H1 (cell line): ENCODE results near the gene RNF208. TPM values are rescaled to one million over a fixed set of nuclear protein-coding genes. Genes with fewer than 3 reads are reported as not detected.

ENCODE experiments used
- CTCF ChIA-PET: fragments of 300-600 bp; sonication (Branson Sonifier 250); formaldehyde crosslinking; loops from one replicate; lab custom pipeline; 2021; ENCODE audit not compliant: partially characterized antibody; lab: Charles Lee
- POLR2A ChIA-PET: fragments of 300-600 bp; sonication (Branson Sonifier 250); formaldehyde crosslinking; loops from one replicate; lab custom pipeline; 2021; ENCODE audit warnings: inconsistent platforms; ENCODE audit not compliant: partially characterized antibody; lab: Charles Lee
- DNase-seq, 2 experiments: peaks; one replicate each; pipeline versions ENCODE4 v3.0.0 to v3.0.0-alpha.2; 2010 to 2022; ENCODE audit warnings: low spot score in 2 of 2, low read depth in 1 of 2, mixed read lengths in 1 of 2
- FAIRE-seq: peaks from 2 replicates; lab custom pipeline; 2011; peaks lifted over from hg19 to GRCh38; lab: Jason Lieb, UNC
- H2AFZ ChIP-seq: 2 replicates; pipeline ENCODE4 v1.8.1; 2012; ENCODE audit warnings: low read length, inconsistent platforms
- H2AK5ac ChIP-seq: 2 replicates; pipeline ENCODE4 v1.6.1; 2013; ENCODE audit warnings: low read depth, low read length
- H2BK120ac ChIP-seq: replicated peaks from 2 replicates; pipeline ENCODE3; 2013; ENCODE audit warnings: low read depth, low read length, inconsistent platforms
- H2BK12ac ChIP-seq: 2 replicates; pipeline ENCODE4 v1.6.1; 2013; ENCODE audit warnings: low read depth, low read length
- H2BK15ac ChIP-seq: 2 replicates; pipeline ENCODE4 v1.6.1; 2013; ENCODE audit warnings: low read length
- H2BK20ac ChIP-seq: 2 replicates; pipeline ENCODE4 v1.6.1; 2013; ENCODE audit warnings: low read length
- H2BK5ac ChIP-seq: 2 replicates; pipeline ENCODE4 v1.6.1; 2013; ENCODE audit warnings: low read depth, low read length
- H3K14ac ChIP-seq: 2 replicates; pipeline ENCODE4 v1.6.1; 2013; ENCODE audit warnings: inconsistent platforms; ENCODE audit not compliant: insufficient read length
- H3K18ac ChIP-seq: 2 replicates; pipeline ENCODE4 v1.6.1; 2013; ENCODE audit warnings: low read length; ENCODE audit errors: extremely low read depth
- H3K23ac ChIP-seq: 2 replicates; pipeline ENCODE4 v1.6.1; 2013; ENCODE audit warnings: inconsistent platforms; ENCODE audit not compliant: insufficient read length
- H3K23me2 ChIP-seq: 2 replicates; pipeline ENCODE4 v1.6.1; 2013; ENCODE audit warnings: low read depth, low read length
- H3K27ac ChIP-seq: 2 replicates; pipeline ENCODE4 v1.6.1; 2011; ENCODE audit warnings: low read depth, low read length, inconsistent platforms
- H3K27me3 ChIP-seq, 4 experiments: replicated peaks in 1 of 4; 1 replicate in 1 of 4; 2 replicates in 3 of 4; pipeline versions ENCODE4 v1.6.1 to v1.8.1; 2011 to 2013; ENCODE audit warnings: low read length in 3 of 4, mild to moderate bottlenecking in 3 of 4, inconsistent platforms in 2 of 4, mixed read lengths in 2 of 4, moderate library complexity in 1 of 4; ENCODE audit not compliant: control insufficient read depth in 3 of 4, insufficient read depth in 3 of 4; ENCODE audit errors: extremely low read depth in 1 of 4
- H3K36me3 ChIP-seq, 4 experiments: 2 replicates each; pipeline versions ENCODE4 v1.6.1 to v1.8.1; 2011 to 2013; ENCODE audit warnings: mild to moderate bottlenecking in 4 of 4, low read length in 3 of 4, moderate library complexity in 2 of 4, control low read depth in 1 of 4, inconsistent platforms in 1 of 4; ENCODE audit not compliant: insufficient read depth in 4 of 4, control insufficient read depth in 2 of 4
- H3K4ac ChIP-seq: replicated peaks from 2 replicates; pipeline ENCODE3; 2013; ENCODE audit warnings: low read length, low read depth, mixed read lengths, inconsistent platforms; ENCODE audit not compliant: insufficient read length
- H3K4me1 ChIP-seq, 4 experiments: replicated peaks in 1 of 4; 1 replicate in 1 of 4; 2 replicates in 3 of 4; pipeline versions ENCODE4 v1.6.1 to v1.8.1; 2011 to 2013; ENCODE audit warnings: low read length in 3 of 4, inconsistent platforms in 2 of 4, mixed read lengths in 1 of 4; ENCODE audit not compliant: insufficient read depth in 4 of 4, control insufficient read depth in 3 of 4
- H3K4me2 ChIP-seq, 2 experiments: 2 replicates each; pipeline versions ENCODE4 v1.6.1 to v1.8.1; 2011 to 2013; ENCODE audit warnings: low read depth in 2 of 2, low read length in 2 of 2, control low read depth in 1 of 2, inconsistent platforms in 1 of 2, mild to moderate bottlenecking in 1 of 2; ENCODE audit not compliant: insufficient read depth in 1 of 2
- H3K4me3 ChIP-seq, 4 experiments: fragments of 200-600, 300-600 bp in 1 of 4; sonication (generic), shearing (Covaris generic), sonication (Bioruptor Twin) in 1 of 4; 2 replicates each; pipeline versions ENCODE4 v1.5.1 to v1.8.1; 2011 to 2016; ENCODE audit warnings: low read length in 4 of 4, low read depth in 3 of 4, control low read depth in 2 of 4, inconsistent platforms in 2 of 4, mild to moderate bottlenecking in 2 of 4, mixed read lengths in 1 of 4, moderate library complexity in 1 of 4; ENCODE audit not compliant: insufficient read depth in 2 of 4; ENCODE audit errors: extremely low read depth in 1 of 4
- H3K56ac ChIP-seq: replicated peaks from 2 replicates; pipeline ENCODE3; 2013; ENCODE audit warnings: low read depth, mild to moderate bottlenecking, mixed read lengths, low read length, inconsistent platforms; ENCODE audit not compliant: insufficient read length
- H3K79me1 ChIP-seq: 2 replicates; pipeline ENCODE4 v1.6.1; 2013; ENCODE audit warnings: low read depth, low read length, control low read depth
- H3K79me2 ChIP-seq, 2 experiments: 2 replicates each; pipeline versions ENCODE4 v1.6.1 to v1.8.1; 2012 to 2013; ENCODE audit warnings: low read length in 2 of 2, mild to moderate bottlenecking in 2 of 2, inconsistent platforms in 1 of 2; ENCODE audit not compliant: insufficient read depth in 2 of 2, control insufficient read depth in 1 of 2
- H3K9ac ChIP-seq, 4 experiments: replicated peaks in 1 of 4; 1 replicate in 1 of 4; 2 replicates in 3 of 4; pipeline versions ENCODE4 v1.6.1 to v1.8.1; 2011 to 2013; ENCODE audit warnings: low read depth in 3 of 4, low read length in 3 of 4, control low read depth in 2 of 4, mild to moderate bottlenecking in 2 of 4, moderate library complexity in 2 of 4, inconsistent platforms in 1 of 4; ENCODE audit errors: extremely low read depth in 1 of 4
- H3K9me3 ChIP-seq, 2 experiments: 2 replicates each; pipeline versions ENCODE4 v1.6.1 to v1.8.1; 2012 to 2013; ENCODE audit warnings: mild to moderate bottlenecking in 2 of 2, moderate library complexity in 2 of 2, control low read depth in 1 of 2, inconsistent platforms in 1 of 2, low read depth in 1 of 2, low read length in 1 of 2, mixed read lengths in 1 of 2; ENCODE audit not compliant: insufficient read depth in 2 of 2
- H4K20me1 ChIP-seq, 2 experiments: replicated peaks in 1 of 2; 2 replicates each; pipeline versions ENCODE3 to v1.8.1; 2011 to 2013; ENCODE audit warnings: inconsistent platforms in 2 of 2, low read length in 2 of 2, mild to moderate bottlenecking in 1 of 2; ENCODE audit not compliant: insufficient read depth in 2 of 2, control insufficient read depth in 1 of 2
- H4K5ac ChIP-seq: 2 replicates; pipeline ENCODE4 v1.6.1; 2013; ENCODE audit warnings: low read length, low read depth, mixed read lengths, inconsistent platforms; ENCODE audit not compliant: insufficient read length
- H4K8ac ChIP-seq: 2 replicates; pipeline ENCODE4 v1.8.0; 2013; ENCODE audit warnings: mild to moderate bottlenecking, moderate library complexity, low read length, inconsistent platforms; ENCODE audit not compliant: insufficient read depth; ENCODE audit errors: extremely low read depth
- H4K91ac ChIP-seq: replicated peaks from 2 replicates; pipeline ENCODE3; 2013; ENCODE audit warnings: low read length, mixed read lengths, inconsistent platforms; ENCODE audit not compliant: insufficient read length
- CHD2 ChIP-seq: IDR thresholded peaks from 2 replicates; pipeline ENCODE4 v1.6.1; 2012; ENCODE audit warnings: low read length, improper control_type of control experiment
- SUZ12 ChIP-seq: fragments of 200-600 bp; sonication (generic); IDR thresholded peaks from 2 replicates; pipeline ENCODE4 v1.6.1; 2012; ENCODE audit warnings: mild to moderate bottlenecking, inconsistent platforms, low read length, moderate library complexity, mixed read lengths
- WGBS, 2 experiments: shearing (Covaris generic) in 1 of 2; methylation state at CpG; one replicate each; pipeline versions ENCODE4 v1.1.6 to v1.1.7; 2013 to 2015; ENCODE audit warnings: low lambda C conversion rate in 2 of 2, mixed read lengths in 2 of 2, inconsistent platforms in 1 of 2, low coverage in 1 of 2, missing lambda C conversion rate in 1 of 2; ENCODE audit not compliant: insufficient replicate concordance in 2 of 2, insufficient coverage in 1 of 2, insufficient read length in 1 of 2; ENCODE audit errors: extremely low coverage in 1 of 2, missing lambda C conversion rate in 1 of 2; 5-methylcytosine and 5-hydroxymethylcytosine counted together
- polyA plus RNA-seq, 7 experiments: library from polyadenylated mRNA; depleted of rRNA in 3 of 7; stranded (reverse) in 5 of 7; unstranded in 2 of 7; fragments of >200 nt in 5 of 7; fragments of 200-250 nt in 2 of 7; gene quantifications; 1 replicate in 5 of 7; 2 replicates in 1 of 7; 4 replicates in 1 of 7; pipeline versions ENCODE4 v1.2.1 to v1.2.3, GENCODE V29; 2011 to 2013; ENCODE audit warnings: missing spikeins in 2 of 7, mixed read lengths in 2 of 7
- total RNA-seq: library from RNA; stranded (reverse); fragmentation: NEBNext Ultra II Directional; extraction: Animal tissue kit (Norgen Biotek cat#: 25700); gene quantifications from 2 replicates; pipeline ENCODE4 v1.2.1, GENCODE V29; 2021
- TF ChIP-seq, protein P1 (sequence below), 3 experiments: IDR thresholded peaks; 1 replicate in 2 of 3; 2 replicates in 1 of 3; pipeline versions ENCODE4 v1.5.1 to v1.6.1; 2011; ENCODE audit warnings: low read length in 3 of 3, mild to moderate bottlenecking in 3 of 3, inconsistent platforms in 2 of 3, low read depth in 1 of 3, moderate library complexity in 1 of 3; ENCODE audit not compliant: insufficient read depth in 1 of 3; ENCODE audit errors: control extremely low read depth in 1 of 3

RNF208 gene
- total and polyA plus RNA-seq, 2 of the 8 experiments (the other 6 are each of a cell fraction or from before 2014, with no cell fraction given): 2.7 to 7.7 TPM

DNA sequence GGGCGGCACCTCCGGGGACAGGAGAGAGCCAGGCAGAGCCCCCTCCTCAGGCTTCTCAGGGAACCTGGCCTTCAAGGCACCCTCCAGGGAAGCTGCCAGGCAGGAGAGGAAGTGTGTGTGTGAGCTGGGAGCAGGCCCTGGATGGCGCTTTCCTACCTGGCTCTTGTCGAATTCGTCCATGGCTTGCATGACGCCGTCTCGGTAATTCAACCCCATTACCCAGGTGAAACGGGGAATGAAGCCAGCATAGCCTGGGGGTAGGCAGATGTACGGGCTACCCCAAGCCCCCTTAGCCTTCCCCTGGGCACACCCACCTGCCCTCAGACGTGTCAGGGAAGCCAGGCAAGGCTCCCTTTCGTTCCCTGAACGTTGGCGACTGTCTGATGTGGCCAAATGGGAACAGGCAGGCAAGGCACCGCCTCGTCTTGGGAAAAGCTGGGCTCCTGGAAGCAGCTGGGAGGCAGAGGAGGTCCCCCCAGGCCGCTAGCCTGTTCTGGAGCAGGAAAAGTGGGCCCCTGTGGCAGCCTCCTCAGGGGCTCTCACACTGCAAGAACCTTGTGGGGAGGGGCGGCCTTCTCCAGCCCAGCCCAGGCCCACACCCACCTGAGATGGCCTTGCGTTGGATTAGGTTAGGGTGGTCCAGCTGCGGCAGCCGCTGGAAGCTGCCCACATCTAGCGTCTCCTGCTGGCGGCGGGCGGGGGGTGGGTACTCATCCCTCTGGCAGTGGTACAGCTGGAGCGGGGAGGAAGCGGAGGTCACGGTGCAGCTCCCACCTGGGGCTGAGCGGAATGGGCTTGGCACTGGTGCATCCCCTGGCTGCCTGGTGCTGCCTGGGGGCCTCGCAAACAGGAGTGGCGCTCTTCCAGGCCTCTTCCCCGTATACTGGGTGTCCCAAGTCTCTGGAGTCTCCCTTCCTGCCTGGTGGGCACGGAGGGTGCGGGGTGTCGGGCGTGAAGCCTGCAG lies 22.7 kb upstream of the RNF208 start:
- H3K9ac ChIP-seq: no peak overlapping the region

More for the DNA sequence above, 22.7 kb upstream of the RNF208 start:
- Histone ChIP-seq H3K4me1 (peaks cover 0 to 20% (median 11%) of the 10 kb centered on the region in 4 experiments; a peak in 5 of 7 replicates), H3K4ac (no peak overlapping the region), H3K79me1 (peaks cover 5% of the 10 kb centered on the region), H4K20me1 (peaks cover 15 to 17% of the 10 kb centered on the region in 2 experiments), H3K9me3 (no peaks in the 10 kb centered on the region), H4K5ac (no peak overlapping the region), H2BK20ac (no peak overlapping the region), H3K18ac (peak overlapping the region; percentile 48; the same call in 1 of the 2 replicates), H4K8ac (peak overlapping the region; percentile 76), H2BK120ac (no peak overlapping the region), H2AFZ (no peak overlapping the region), H2BK12ac (no peak overlapping the region), H3K23ac (no peak overlapping the region), H3K79me2 (peaks cover 0 to 13% of the 10 kb centered on the region in 2 experiments; a peak in 2 of 4 replicates), H3K27me3 (no peaks in the 10 kb centered on the region; a peak in 2 of 7 replicates), H3K36me3 (peaks cover 6 to 18% (median 15%) of the 10 kb centered on the region in 4 experiments; a peak in 7 of 8 replicates), H2AK5ac (no peak overlapping the region), H2BK15ac (peak overlapping the region; percentile 40; the same call in 1 of the 2 replicates), H3K23me2 (peaks cover 5% of the 10 kb centered on the region; the same call in 1 of the 2 replicates), H3K27ac (no peak overlapping the region), H3K14ac (no peak overlapping the region), H3K56ac (no peak overlapping the region), H3K4me3 (no peak overlapping the region), H4K91ac (no peak overlapping the region), H3K4me2 (peak overlapping the region; percentile 14 to 15; a peak in 1 of 4 replicates), H2BK5ac (peak overlapping the region; percentile 71; the same call in 1 of the 2 replicates)
- TF ChIP-seq CHD2: no peak
- no peak for TF ChIP-seq SUZ12
- TF ChIP-seq, protein P1, sequence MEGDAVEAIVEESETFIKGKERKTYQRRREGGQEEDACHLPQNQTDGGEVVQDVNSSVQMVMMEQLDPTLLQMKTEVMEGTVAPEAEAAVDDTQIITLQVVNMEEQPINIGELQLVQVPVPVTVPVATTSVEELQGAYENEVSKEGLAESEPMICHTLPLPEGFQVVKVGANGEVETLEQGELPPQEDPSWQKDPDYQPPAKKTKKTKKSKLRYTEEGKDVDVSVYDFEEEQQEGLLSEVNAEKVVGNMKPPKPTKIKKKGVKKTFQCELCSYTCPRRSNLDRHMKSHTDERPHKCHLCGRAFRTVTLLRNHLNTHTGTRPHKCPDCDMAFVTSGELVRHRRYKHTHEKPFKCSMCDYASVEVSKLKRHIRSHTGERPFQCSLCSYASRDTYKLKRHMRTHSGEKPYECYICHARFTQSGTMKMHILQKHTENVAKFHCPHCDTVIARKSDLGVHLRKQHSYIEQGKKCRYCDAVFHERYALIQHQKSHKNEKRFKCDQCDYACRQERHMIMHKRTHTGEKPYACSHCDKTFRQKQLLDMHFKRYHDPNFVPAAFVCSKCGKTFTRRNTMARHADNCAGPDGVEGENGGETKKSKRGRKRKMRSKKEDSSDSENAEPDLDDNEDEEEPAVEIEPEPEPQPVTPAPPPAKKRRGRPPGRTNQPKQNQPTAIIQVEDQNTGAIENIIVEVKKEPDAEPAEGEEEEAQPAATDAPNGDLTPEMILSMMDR (IDR thresholded peaks at IDR 0.05; ENCODE audit: control extremely low read depth in 1 of 3, insufficient read depth in 1 of 3, low read depth in 1 of 3, low read length in 3 of 3): peak in 1 of 3 experiments; percentile 21; a peak in 1 of 4 replicates
- CTCF ChIA-PET: interaction anchor here (0.6 to 3.3 kb wide), 11 partner anchors 7 to 78 kb away, joined by 3 to 26 read pairs (median 4); partner anchors contain the start of genes CYSRT1 and NELFB
- WGBS, 2 experiments: 74% methylated on average over 32 of the region's 36 CpGs; no CpG with 5 or more reads in 1 of the 2 experiments
- POLR2A ChIA-PET: interaction anchor here (0.8 to 69.9 kb wide), 9 partner anchors 10 to 384 kb away, joined by 3 to 1462 read pairs (median 5); partner anchors contain the start of genes CYSRT1, NDOR1, NELFB and NPDC1
- DNase-seq (no peak), FAIRE-seq (no peak)
